Measurements from ENCODE around the gene OR6N1.

The OR6N1 gene

GRCh38 chr1:158735848-158736247 is 36.1 kb downstream of the OR6N1 start:
- no peak for DNase-seq

GRCh38 chr1:158732524-158732923 is 39.5 kb downstream of the OR6N1 start:
- DNase-seq: no peak

GRCh38 chr1:158731707-158732106 is 40.3 kb downstream of the OR6N1 start:
- no peak for DNase-seq

GRCh38 chr1:158730453-158730852 is 41.5 kb downstream of the OR6N1 start:
- DNase-seq: no peak

GRCh38 chr1:158728510-158729225 is 43.3 kb downstream of the OR6N1 start:
- DNase-seq: no peak

- no peak for DNase-seq
These were observed 47.6 kb downstream of the OR6N1 start for GRCh38 chr1:158724442-158724841.

- DNase-seq: no peak
These were observed 51.4 kb downstream of the OR6N1 start, which contains the start of gene OR6K3 for GRCh38 chr1:158720620-158721019. TSS of gene OR6K3 (minus strand) at chr1:158720720. CDS start at chr1:158718115, 2,605 bp downstream.

- DNase-seq: no peak
These were observed 52.3 kb downstream of the OR6N1 start for GRCh38 chr1:158719664-158720063.

- DNase-seq: no peak
These were observed 54.7 kb downstream of the OR6N1 start for GRCh38 chr1:158717344-158717743.

- DNase-seq: no peak
These were observed 55.7 kb downstream of the OR6N1 start for GRCh38 chr1:158716335-158716734.

- DNase-seq: no peak
These were observed 57.2 kb downstream of the OR6N1 start for GRCh38 chr1:158714754-158715153.

Measured in COR-L47 (cell line).